ENCODE results near the gene BRD1.

DNA sequence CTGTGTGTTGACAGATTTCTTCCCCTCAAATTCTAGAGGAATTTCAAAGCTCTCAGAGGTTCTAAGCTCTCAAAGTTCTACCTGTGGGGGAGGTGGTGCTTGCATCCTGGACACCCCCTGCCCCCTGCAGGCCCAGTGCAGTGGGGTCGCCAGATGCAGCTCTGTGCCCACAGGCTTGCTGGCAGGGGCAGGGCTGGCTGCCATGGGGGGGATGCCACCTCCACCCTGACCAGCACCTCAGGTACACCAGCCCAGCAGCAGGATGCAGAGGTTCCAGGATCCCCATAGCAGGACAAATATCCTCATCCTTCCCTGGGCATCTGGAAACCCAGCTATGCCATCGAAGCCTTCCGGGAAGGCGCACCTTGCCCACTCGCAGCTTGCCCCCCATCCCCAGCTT is 91.1 kb downstream of the BRD1 start:
- TF ChIP-seq NFRKB (IDR thresholded peaks at IDR 0.05) (no peak), SUZ12 (IDR thresholded peaks at IDR 0.05) (no peak), CTBP1 (IDR thresholded peaks at IDR 0.05; ENCODE audit: borderline replicate concordance) (no peak), FOXA1 (IDR thresholded peaks at IDR 0.05) (no peak), FOXM1 (IDR thresholded peaks at IDR 0.05; ENCODE audit: borderline replicate concordance) (no peak), SP1 (IDR thresholded peaks at IDR 0.05) (no peak), TARDBP (IDR thresholded peaks at IDR 0.05) (no peak), PKNOX1 (IDR thresholded peaks at IDR 0.05) (no peak), ELF4 (IDR thresholded peaks at IDR 0.05) (no peak), ARNT (IDR thresholded peaks at IDR 0.05) (no peak), L3MBTL2 (conservative IDR thresholded peaks at IDR 0.05) (no peak), BHLHE40 (IDR thresholded peaks at IDR 0.05; ENCODE audit: borderline replicate concordance) (no peak)
